ENCODE results near the gene PRDM16.

PRDM16 gene

DNA sequence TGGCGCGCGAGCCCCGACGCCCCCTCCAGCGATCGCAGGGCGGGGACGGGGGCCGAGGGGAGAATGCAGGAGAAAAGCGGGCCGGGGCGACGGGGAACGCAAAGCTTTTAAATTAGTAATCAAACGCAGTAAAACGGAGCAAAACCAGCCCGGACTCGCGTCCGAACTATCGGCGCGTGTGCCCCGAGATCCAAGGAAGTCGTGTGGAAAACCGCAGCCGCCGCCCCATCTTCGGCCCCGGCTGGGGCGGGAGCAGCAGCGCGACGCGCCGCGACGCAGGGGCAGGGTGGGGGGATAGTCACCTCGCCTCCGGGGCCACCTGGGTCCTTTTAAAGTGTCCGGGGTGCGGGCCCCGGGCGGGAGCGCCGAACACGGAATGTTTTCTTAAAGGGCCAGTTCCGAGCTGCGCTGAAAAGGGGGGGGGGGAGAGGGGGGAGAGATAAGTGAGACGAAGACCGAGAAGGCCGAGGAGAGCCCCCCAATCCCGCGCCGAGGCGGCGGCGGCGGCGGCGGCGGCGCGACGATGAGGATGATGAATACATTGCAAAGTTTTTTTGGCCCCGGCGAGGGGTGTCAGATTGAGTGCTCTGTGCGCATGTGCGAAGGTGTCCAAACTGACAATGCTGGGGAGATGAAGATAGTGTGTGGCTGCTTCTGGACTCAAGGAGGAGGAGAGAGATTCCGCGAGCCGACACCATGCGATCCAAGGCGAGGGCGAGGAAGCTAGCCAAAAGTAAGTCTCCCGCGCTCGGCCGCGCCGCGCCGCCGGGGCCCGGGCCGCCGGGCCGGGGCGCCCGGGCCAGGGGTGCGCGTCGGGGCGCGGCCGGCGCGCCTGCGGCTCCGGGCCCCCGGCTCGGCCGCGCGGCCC, at the start of gene PRDM16:
Gene PRDM16 (plus strand): TSS at position 640 of the 868 bp plus-strand sequence. CDS start 57 bp downstream, at position 697.
- no peak for DNase-seq

DNA sequence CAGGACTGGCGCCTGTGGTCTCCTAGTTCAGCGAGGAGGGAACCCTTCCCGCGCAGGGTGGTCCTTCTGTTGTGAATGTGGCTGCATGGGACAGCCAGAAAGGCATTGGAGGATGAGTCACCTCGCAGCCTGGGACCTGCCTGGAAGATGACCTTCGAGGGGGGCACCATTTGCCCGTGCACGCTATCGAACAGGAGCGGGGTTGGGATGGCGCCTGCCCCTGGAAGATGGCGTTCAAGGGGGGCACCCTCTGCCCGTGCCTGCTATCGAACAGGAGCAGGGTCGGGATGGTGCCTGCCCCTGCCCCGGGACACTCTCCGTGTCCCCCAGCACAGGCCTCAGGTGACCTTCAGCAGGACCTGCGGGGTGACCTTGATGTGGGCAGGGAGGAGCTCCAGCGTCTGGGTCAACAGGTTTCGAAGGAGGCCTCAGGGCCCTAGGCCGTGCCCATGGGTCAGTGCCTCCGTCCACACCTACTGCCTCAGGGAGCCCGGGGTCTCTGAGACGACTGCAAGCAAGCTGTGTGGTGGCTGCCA, 49.4 kb upstream of the PRDM16 start:
- no peak for DNase-seq

DNA sequence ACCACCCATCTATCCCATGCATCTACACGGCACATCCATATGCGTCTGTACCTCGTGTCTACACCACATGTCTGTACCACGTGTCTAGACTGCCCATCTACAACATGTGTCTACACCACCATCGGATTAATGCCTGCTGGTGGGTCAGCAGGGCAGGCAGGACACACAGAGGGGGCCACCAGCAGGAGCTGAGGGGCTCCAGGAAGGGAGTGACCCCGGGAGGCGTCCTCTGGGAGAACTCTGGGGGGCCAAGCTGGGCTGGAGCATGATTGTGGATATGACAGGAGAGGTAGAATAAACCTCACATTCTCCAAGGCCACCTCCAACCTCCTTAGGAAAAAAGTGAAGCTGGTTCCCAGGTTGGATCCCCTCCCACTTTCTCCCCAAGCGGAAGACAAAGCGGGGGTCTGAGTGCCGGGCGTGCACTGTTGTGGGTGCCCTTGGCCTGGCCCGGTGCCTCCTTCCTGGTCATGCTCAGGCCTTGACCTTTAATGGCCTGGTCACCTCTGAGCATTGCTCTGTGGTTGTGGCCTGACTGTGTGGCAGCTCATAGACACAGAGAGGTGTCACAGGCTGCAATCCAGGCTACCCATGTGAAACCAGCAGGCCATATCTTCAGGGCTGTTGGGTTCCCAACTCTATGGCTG, 48.6 kb upstream of the PRDM16 start:
- DNase-seq, result no peak

DNA sequence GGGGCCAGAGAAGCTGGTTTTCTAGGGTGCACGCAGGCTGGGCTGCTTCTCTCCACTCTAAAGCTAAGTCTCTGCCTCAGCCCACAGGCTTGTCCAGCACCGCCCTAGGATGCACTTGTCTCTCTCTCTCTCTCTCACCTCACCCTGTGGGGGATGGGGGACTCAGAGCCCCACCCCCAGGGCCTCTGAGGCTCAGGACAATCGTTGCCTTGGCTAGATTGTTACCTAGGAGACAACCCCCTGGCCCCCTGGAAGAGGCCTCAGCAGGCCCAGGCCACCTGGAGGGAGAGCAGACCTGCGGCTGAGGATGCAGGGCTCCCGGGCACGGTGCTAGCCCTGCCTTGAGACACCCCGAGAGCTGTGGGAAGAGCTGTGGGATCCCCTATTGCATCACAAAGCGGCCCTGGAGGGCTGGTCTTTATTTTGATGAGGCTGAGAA, 47.8 kb upstream of the PRDM16 start, which contains the start of gene ACTRT2:
Gene ACTRT2 (plus strand): TSS at position 235 of the 439 bp plus-strand sequence. CDS start 220 bp downstream, outside the sequence.
- no peak for DNase-seq

DNA sequence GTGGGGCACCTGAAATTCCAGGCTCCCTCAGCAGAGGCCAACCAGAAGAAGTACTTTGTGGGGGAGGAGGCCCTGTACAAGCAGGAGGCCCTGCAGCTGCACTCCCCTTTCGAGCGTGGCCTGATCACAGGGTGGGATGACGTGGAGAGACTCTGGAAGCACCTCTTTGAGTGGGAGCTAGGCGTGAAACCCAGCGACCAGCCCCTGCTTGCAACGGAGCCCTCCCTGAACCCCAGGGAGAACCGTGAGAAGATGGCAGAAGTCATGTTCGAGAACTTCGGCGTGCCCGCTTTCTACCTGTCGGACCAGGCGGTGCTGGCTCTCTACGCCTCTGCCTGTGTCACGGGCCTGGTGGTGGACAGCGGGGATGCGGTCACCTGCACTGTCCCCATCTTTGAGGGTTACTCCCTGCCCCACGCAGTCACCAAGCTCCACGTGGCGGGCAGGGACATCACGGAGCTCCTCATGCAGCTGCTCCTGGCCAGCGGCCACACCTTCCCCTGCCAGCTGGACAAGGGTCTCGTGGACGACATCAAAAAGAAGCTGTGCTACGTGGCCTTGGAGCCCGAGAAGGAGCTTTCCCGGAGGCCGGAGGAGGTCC, 47.1 kb upstream of the PRDM16 start:
- no peak for DNase-seq

DNA sequence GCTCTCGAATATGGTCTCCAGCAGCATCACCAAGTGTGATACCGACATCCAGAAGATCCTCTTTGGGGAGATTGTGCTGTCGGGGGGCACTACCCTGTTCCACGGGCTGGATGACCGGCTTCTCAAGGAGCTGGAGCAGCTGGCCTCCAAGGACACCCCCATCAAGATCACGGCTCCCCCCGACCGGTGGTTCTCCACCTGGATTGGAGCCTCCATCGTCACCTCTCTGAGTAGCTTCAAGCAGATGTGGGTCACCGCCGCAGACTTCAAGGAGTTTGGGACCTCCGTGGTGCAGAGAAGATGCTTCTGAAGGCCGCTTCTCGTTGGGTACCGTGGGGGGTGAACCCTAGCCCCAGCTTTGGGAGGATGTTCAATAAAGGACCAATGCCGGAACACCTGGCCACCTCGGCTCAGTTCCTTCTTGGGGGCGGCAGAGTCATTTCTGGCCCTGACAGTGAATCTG, 46.5 kb upstream of the PRDM16 start:
- DNase-seq, result no peak

DNA sequence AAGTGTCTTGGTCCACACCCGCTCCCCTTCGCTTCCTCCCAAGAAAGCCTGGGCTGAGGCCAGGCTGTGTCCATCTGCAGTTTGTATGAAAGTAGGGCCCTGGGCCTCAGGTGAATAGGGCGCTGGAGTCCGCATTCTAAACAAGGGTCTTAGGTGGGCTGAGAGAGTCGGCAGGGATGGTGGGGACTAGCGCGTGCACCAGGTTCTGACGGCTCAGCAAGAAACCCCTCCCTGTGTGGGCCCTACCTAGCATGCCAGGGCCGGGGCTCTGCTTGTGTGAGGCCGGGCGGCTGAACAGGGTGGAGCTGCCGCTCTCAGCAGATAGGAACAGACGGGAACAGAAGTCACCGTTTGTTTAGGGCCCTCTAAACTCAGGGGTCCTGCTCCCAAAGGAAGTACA, 46.0 kb upstream of the PRDM16 start:
- DNase-seq, result no peak

DNA sequence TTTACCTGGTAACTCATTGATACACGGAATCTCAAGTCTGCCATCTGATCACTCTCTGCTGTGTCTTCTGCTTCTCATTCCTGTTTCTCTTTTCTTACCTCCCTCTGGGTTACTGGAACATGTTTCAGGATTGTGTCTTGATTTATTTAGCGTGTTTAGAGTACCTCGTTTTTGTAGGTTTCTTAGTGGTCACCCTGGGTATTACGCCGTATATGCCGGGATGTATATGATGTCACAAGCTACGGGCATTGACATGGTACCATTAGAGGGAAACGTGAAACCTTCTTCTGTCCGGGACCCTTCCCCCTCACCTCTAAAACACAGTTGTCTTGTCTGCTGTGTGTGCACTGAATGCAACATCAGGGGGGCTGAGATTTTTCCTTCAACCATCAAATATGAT, 45.0 kb upstream of the PRDM16 start:
- no peak for DNase-seq

DNA sequence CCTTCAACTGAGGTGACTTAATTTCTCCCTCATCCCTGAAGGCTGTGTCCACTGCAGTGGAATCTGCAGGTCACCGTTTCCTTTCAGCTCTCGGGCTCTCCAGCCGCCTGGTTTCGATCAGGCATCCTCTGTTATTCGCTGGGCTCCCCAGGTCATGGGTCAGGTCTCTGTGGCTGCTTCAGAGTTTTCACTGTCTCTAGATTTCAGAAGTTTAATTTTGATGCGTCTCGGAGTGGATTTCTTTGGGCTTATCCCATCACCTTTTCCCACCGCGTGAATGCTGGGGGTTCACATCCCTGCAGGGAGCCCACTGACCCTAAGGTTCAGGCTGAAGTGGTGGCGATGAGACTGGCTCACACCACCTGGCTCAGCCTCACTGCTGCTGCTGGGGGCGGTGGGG, 44.4 kb upstream of the PRDM16 start:
- no peak for DNase-seq

DNA sequence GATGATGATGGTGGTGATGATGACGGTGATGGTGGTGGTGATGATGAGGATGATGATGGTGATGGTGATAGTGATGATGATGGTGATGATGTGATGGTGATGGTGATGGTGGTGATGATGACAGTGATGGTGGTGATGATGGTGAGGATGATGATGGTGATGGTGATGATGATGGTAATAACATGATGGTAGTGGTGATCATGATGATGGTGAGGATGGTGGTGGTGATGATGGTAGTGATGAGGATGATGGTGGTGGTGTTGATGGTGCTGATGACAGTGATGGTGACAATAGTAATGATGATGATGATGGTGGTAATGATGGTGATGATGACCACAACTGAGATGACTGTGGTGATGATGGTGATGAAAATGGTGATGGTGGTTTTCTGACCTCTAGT, 42.9 kb upstream of the PRDM16 start:
- DNase-seq, result no peak

DNA sequence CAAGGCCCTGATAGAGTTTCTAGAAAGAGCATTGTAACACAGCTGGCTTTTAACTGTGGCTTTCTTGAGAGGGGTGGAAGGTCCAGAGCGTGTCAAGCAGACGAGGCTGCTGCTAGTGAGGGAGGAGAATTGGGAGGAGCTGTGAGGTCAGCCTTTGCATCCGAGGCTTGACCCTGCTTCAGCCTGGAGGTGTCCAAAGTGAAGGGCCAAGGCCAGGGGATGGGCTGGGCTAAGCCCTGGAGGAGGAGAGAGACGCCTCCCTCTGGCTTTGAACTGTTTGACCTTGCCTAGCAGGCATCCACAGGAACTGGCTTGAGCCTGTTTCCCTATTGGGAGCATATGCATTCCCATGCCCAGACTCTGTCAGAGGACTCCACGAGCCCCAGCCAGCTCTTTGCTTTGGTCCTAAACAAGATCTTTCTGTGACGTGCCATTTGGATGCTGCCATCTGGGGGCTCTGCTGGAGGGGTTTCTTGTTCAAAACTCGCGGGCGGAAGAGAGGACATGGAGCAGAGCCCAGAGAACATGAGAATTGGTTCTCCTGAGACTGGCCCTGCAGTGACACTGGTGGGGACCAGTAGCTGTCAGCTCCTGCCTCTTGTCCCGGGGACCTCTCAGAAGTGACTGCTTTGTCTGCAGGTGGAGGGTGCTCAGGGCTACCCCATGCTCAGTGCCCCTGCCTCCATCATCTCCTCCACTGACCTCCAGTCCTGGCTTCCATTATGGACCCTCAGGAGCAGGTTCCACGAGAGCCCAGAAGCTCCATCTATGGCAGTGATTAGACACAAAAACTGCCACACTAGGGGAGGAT, 42.2 kb upstream of the PRDM16 start:
- DNase-seq, result no peak

DNA sequence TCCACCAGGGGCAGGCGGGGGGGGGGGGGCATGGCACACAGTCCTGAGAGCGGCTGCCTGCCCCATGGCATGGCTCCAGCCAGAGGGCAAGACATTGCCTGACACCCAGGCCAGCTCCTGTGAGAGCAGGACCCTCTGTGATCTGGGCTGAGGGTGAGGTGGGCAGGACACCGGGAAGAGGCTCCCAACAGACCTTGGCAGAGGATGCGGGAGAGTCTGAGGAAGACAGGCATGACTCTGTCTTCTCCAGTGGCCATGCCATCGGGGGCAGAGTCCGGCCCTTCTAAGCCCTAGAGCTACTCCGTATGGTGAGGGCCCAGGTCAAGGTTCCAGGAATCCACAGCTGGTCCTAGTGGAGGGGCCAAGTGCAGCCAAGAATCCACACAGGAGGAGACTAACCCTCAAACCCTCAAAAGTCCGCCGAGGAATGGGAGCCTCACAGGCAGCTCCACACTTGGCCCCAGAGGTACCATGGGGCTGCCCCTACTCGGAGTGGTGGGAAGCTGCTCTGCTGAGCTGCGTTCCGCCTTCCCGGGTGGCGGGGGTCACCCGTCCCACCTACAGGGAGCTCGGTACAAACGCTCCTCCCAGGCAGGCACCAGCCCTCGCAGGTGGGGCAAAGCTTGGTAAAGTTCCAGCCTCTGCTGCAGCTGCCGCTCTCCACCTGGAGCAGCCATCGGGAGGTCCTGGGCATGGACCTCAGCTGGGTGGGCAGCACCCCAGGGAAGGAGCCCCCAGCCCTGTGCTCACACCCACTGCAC, 41.2 kb upstream of the PRDM16 start:
- DNase-seq, result no peak

DNA sequence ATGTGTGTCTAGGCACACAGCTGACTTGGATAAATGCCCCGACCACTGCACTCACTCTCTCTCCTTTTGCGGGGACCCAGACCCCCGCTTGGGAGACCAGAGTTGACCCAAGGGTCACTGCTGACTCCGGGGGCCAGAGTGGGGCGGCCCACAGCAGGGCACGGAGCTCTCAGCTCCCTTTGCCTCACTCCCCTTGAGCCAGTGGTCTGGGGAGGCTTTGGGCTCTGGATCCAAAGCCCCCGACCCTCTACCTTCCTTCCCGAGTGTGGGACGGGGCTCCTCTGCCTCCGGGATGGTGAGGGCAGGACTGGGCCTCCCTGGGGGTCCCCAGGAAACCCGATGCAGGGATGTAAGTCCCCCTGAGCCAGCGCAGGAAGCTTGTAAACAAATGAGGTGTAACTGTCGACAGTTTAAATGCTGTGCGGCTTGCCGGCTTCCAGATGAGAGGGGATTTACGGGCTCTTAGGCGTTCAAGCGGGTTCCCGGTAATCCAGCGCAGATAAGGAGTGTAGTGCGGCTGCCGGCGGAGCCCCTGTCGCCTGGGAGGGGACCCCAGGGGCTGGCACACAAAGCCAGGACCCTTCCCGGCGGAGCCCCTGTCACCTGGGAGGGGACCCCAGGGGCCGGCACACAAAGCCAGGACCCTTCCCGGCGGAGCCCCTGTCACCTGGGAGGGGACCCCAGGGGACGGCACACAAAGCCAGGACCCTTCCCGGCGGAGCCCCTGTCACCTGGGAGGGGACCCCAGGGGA, 40.3 kb upstream of the PRDM16 start:
- no peak for DNase-seq

DNA sequence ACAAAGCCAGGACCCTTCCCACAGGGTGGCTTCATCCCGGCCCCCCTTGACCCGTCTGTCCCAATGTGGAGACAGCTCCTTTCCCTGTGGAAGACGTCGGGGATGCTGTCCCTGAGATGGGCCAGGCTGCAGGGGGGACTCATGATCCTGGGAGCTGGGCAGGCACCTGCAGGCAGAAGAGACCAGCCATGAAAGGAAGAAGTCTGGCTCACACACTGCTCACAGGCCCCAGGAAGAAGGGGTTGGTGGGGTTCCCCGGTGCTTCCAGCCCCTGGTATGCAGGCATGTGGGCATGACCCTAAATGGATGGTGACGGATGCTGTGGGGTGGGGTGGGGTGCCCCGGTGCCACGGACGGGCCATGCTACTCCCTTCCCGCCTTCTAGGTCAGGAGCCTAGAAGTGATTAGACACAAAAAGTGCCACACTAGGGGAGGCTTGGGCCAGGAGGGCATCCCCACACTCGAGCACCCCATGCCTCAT, 39.5 kb upstream of the PRDM16 start:
- DNase-seq, result no peak

DNA sequence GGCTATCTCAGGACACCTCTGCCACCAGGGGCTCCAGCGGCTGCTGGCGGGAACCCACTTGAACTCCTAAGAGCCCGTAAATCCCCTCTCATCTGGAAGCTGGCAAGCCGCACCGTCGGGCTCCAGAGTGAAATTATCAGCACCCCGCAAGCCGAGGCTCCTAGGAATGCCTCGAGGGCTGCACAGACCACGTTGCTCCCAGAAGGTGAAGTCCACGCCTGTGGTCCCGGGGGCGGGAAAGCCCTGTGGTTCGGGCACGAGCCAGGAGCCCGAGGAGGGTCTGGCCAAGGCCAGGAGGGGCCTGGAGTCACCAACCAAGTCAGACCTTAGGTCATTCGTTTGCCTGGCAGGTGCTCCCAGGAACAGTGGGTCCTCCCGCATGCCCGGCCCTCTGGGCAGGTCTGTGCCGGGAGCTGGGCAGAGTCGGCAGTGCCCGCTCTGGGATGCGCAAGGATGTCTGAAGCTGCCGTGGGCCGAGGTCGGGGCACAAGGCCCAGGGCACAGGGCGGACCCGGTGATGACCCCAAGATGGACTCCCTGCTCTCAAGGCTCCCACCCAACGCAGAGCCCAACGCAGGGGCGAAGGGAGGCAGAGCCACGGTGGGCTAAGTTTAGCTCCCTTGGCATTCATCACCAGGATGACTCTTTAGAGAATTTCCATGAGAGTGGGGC, 38.9 kb upstream of the PRDM16 start:
- no peak for DNase-seq

DNA sequence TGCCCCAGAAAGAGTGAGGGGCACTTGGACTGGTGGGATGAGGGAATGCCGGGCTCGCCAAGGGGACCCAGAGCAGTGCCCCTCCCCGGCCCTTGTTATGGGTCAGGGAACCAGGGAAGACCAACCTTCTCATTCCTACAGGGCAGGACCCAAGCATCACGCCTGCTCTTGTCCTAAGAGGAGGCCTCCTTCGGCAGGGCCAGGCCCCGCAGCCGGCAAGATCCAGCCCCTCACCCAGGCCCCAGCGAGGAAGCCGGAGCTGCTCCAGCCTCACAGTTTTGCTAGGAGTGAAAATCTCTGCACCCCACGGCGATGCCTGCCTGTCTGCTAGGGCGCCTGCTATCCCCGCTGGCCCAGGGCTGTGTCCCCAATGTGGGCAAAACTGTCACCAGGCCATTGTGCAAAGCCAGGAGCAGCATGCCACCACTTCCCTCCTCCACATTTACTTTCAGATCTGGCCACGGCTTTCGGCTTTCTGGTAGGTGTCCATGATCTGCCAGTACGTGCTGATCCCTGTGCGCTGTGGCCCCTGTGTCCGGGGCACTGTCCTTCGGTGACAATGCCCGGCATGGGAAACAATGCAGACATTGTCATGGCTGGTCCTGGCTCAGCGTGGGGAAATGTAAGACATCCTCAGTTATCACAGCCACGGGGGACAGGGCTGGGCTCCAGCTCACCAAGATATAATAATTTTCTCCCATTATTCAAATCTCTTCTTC, 38.2 kb upstream of the PRDM16 start:
- no peak for DNase-seq

DNA sequence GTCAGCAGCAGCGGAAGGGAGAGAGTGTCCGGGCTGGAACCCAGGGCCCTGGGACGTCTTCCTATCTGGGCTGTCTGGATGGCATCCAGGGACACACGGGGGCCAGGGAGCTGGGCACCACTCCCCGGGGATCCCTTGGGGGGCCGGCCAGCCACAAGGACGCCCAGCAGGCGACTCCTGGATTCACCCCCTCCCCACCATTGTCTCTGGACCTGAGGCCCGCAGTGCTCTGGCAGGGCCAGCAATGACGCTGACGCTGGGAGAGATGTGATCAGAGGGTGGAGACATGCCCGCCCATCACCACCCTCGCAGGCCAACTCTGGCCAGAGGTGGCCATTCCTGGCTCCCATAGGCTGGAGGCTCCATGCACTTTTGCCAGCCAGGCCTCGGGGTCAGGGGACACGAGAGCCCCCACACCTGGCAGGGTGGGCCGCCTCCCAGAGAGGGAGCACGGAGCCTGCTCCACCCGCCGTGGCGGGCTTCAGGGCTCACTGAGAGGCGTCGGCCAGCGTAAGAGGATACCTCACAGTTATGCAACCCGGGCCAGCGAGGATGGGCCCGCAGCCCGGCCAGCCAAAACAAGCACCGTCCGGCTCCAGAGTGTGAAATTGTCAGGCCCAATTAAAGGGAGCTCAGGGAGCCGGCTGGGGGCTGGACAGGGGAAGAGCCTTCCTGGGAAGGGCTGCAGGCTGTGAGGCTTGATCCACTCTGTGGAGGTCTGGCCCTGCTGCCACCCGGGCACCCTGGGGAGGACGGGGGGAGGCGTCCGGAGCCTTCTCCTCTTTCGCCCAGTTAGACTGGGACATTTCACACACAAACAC, 37.4 kb upstream of the PRDM16 start:
- no peak for DNase-seq

DNA sequence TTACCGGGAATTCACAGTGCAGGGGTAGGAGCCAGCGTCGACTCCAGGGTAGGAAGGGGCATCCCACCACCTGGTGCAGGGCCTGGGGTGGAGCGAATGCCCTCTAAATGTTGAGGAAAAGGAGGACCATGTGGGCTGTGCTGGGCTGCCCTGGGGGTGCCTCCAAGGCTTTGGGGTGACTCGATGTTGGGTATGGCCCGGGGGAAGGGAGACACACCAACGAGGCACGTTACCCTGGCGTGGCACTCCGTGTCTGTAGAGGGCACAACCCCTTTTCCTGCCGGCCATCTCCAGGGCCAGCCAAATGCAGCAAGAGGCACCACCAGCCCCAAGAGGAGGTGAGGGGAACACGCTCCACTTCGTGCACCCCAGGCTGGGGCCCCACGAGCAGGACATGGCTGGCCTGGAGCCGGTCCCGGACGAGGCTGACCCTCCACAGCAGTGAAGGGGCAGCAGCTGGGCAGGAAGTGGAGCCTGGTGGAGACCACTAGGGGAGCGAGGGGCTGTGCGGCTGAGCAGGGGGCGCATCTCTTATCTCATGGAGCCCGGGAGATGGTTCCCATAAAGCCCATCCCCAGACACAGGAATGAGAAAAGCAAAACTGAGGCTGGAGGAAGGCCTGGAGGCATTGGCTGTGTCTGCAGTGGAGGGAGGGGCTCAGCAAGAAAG, 36.5 kb upstream of the PRDM16 start:
- no peak for DNase-seq

Data from NCI-H2107 (cell line).